Endodermal cell (in vitro differentiated cells): ENCODE measurements around the gene SELE. TPM values are rescaled to one million over a fixed set of nuclear protein-coding genes. Genes with fewer than 3 reads are reported as not detected.

ENCODE experiments used
- DNase-seq: peaks from one replicate; pipeline ENCODE4 v3.0.0-alpha.2; 2017
- H3K27ac ChIP-seq: 2 replicates; pipeline ENCODE4 v1.5.1; 2013; ENCODE audit warnings: mild to moderate bottlenecking, low read depth, low read length, moderate library complexity
- H3K27me3 ChIP-seq: 2 replicates; pipeline ENCODE4 v1.6.1; 2013; ENCODE audit warnings: mild to moderate bottlenecking, low read length, moderate library complexity; ENCODE audit not compliant: insufficient read depth, control insufficient read depth, poor library complexity, severe bottlenecking
- H3K36me3 ChIP-seq: 2 replicates; pipeline ENCODE4 v1.7.0; 2013; ENCODE audit warnings: mild to moderate bottlenecking, low read length, moderate library complexity; ENCODE audit not compliant: control insufficient read depth, insufficient read depth
- H3K4me1 ChIP-seq: one replicate; pipeline ENCODE4 v1.7.0; 2013; ENCODE audit warnings: low read length; ENCODE audit not compliant: control insufficient read depth, insufficient read depth
- H3K4me3 ChIP-seq: 2 replicates; pipeline ENCODE4 v1.5.1; 2013; ENCODE audit warnings: mild to moderate bottlenecking, low read length, moderate library complexity
- H3K9ac ChIP-seq: 2 replicates; pipeline ENCODE4 v1.6.1; 2013; ENCODE audit warnings: mild to moderate bottlenecking, low read length, moderate library complexity; ENCODE audit not compliant: poor library complexity, severe bottlenecking; ENCODE audit errors: extremely low read depth
- H3K9me3 ChIP-seq: 2 replicates; pipeline ENCODE4 v1.6.1; 2013; ENCODE audit warnings: mild to moderate bottlenecking, low read length, moderate library complexity; ENCODE audit not compliant: control insufficient read depth
- H3K27ac Mint-ChIP-seq: 2 replicates; pipeline ENCODE4 v1.8.0; 2020; ENCODE audit warnings: mixed read lengths
- H3K27me3 Mint-ChIP-seq: 2 replicates; pipeline ENCODE4 v1.8.0; 2021; ENCODE audit warnings: mild to moderate bottlenecking, mixed read lengths; ENCODE audit not compliant: insufficient read depth
- H3K36me3 Mint-ChIP-seq: 2 replicates; pipeline ENCODE4 v1.8.0; 2020; ENCODE audit warnings: low read depth, mixed read lengths
- H3K4me1 Mint-ChIP-seq: 2 replicates; pipeline ENCODE4 v1.8.0; 2020; ENCODE audit warnings: mixed read lengths
- H3K4me3 Mint-ChIP-seq: 2 replicates; pipeline ENCODE4 v1.8.0; 2020; ENCODE audit warnings: mild to moderate bottlenecking, moderate library complexity, mixed read lengths
- H3K9me3 Mint-ChIP-seq: 2 replicates; pipeline ENCODE4 v1.8.0; 2020; ENCODE audit warnings: mild to moderate bottlenecking, mixed read lengths
- CTCF ChIP-seq: fragments of 200-600 bp; sonication (generic); conservative IDR thresholded peaks from 2 replicates; pipeline ENCODE4 v1.5.0; 2021; ENCODE audit warnings: antibody characterized with exemption, mild to moderate bottlenecking
- WGBS, 2 experiments: methylation state at CpG; one replicate each; pipeline versions ENCODE4 v1.1.5 to v1.1.7; 2013; ENCODE audit warnings: missing lambda C conversion rate in 2 of 2, mixed read lengths in 1 of 2; ENCODE audit not compliant: insufficient coverage in 1 of 2, insufficient read length in 1 of 2; 5-methylcytosine and 5-hydroxymethylcytosine counted together
- total RNA-seq, 2 donors: library from RNA; stranded (reverse); fragmentation: NEBNext Ultra II Directional in 1 of 2; extraction: Animal tissue kit (Norgen Biotek cat#: 25700) in 1 of 2; gene quantifications; 2 replicates in 1 of 2; 3 replicates in 1 of 2; pipeline ENCODE4 v1.2.1, GENCODE V29; 2021

Gene SELE
- total RNA-seq, 2 donors from 2014 or later, result not detected

- WGBS, 2 experiments, result 90 to 92% methylated on average over 6 to 9 of the region's 9 CpGs
- Histone ChIP-seq H3K4me3 (no peak overlapping the region), H3K36me3 (no peaks in the 10 kb centered on the region), H3K9ac (no peak overlapping the region), H3K27me3 (peaks cover 10% of the 10 kb centered on the region), H3K9me3 (no peaks in the 10 kb centered on the region), H3K4me1 (no peaks in the 10 kb centered on the region), H3K27ac (no peak overlapping the region)
- Mint-ChIP-seq H3K27me3 (no peaks in the 10 kb centered on the region), H3K4me1 (peaks cover 2% of the 10 kb centered on the region), H3K9me3 (no peaks in the 10 kb centered on the region), H3K4me3 (no peak overlapping the region), H3K27ac (no peak overlapping the region), H3K36me3 (no peaks in the 10 kb centered on the region)
- no peak for DNase-seq
- TF ChIP-seq CTCF, result no peak
Observed at GRCh38 chr1:169707912-169708604, 25.8 kb downstream of the SELE start.

GRCh38 chr1:169704797-169705196 lies 29.1 kb downstream of the SELE start:
- Mint-ChIP-seq H3K4me1 (no peaks in the 10 kb centered on the region), H3K27ac (no peak overlapping the region), H3K9me3 (no peaks in the 10 kb centered on the region), H3K27me3 (no peaks in the 10 kb centered on the region), H3K4me3 (no peak overlapping the region), H3K36me3 (no peaks in the 10 kb centered on the region)
- no peaks in the 10 kb centered on the region for H3K36me3 ChIP-seq
- H3K9me3 ChIP-seq, result no peaks in the 10 kb centered on the region
- DNase-seq, result no peak
- no peak overlapping the region for H3K4me3 ChIP-seq
- no peak overlapping the region for H3K27ac ChIP-seq
- H3K4me1 ChIP-seq, result no peaks in the 10 kb centered on the region
- H3K9ac ChIP-seq, result no peak overlapping the region
- H3K27me3 ChIP-seq, result peaks cover 11% of the 10 kb centered on the region
- WGBS, 2 experiments, result 94% methylated on average over 2 of the region's 2 CpGs; no CpG with 5 or more reads in 1 of the 2 experiments
- no peak for TF ChIP-seq CTCF

GRCh38 chr1:169701261-169702005 lies 32.4 kb downstream of the SELE start:
- Mint-ChIP-seq H3K36me3 (no peaks in the 10 kb centered on the region), H3K4me3 (no peak overlapping the region), H3K27me3 (no peaks in the 10 kb centered on the region), H3K4me1 (no peaks in the 10 kb centered on the region), H3K27ac (no peak overlapping the region), H3K9me3 (no peaks in the 10 kb centered on the region)
- Histone ChIP-seq H3K4me3 (no peak overlapping the region), H3K4me1 (no peaks in the 10 kb centered on the region), H3K27ac (no peak overlapping the region), H3K36me3 (no peaks in the 10 kb centered on the region), H3K9me3 (no peaks in the 10 kb centered on the region), H3K27me3 (peaks cover 4% of the 10 kb centered on the region), H3K9ac (no peak overlapping the region)
- no peak for DNase-seq
- TF ChIP-seq CTCF, result no peak
- WGBS, 2 experiments, result 38 to 66% methylated on average over 1 to 2 of the region's 2 CpGs
